CD1c-positive myeloid dendritic cell (primary cell): Measurements from ENCODE around the gene ARIH2.
"Not testable (repeated sequence)": the region's sequence is repeated elsewhere in the genome, so short reads cannot be mapped to it uniquely, and the experiment has no call there.

ENCODE experiments used
- DNase-seq: peaks from one replicate; pipeline ENCODE4 v3.0.0-alpha.2; 2016; ENCODE audit errors: extremely low spot score

Gene ARIH2

GRCh38 chr3:49001155-49001554 lies 82.5 kb downstream of the ARIH2 start:
- no peak for DNase-seq

DNA sequence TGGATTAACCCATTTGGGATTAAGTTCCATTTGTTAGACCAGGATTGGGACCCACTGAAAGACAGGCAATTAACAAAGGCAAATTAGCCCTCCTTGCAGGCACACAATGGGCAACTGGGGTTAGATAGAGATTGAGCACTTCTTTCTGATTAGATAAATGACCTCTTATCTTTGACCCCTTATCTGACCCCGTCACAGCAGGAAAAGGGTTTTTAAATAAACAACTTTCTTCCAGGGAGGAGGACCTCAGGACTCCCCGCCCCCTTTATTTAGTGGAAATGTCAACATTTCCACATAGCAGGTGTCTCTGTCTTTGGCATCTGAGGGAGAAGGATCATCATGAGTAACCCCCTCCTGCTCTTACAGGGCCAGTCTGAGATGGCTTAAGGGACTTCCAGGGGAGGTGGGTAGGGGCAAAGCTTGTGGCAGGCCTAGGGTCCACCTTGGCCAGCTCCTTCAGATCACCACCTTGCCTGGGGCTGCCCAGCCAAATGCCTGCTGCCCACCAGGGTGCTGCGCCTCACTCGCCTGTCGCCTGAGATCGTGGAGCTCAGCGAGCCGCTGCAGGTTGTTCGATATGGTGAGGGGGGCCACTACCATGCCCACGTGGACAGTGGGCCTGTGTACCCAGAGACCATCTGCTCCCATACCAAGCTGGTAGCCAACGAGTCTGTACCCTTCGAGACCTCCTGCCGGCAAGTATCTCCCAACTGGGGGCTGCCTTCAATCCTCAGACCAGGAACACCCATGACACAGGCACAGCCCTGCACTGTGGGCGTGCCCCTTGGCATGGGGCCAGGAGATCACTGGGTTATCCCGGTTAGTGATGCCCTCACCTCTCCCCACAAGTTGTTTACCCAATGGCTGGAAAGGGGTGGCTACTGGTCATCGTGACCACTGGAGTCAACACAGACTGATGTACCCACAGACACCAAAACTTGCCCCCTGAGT lies 86.0 kb downstream of the ARIH2 start:
- no peak for DNase-seq

DNA sequence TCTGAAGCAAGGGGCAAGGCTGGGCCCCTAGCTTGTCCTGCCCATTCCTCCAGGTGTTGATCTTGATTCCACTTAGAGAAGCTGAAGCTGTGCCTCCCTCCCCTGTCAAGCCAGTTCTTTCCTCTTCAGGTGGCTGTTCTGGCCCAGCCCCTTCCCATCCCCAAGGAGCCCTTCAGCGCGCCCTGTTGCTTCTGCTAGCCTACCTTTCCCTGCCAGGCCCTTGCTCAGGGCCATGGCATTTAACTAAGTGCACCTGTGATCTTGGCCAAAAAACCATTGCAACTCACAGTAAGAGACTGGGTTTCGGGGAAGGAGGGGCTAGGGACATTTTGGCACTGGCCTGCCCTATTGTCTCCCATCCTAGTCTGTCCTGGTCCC lies 86.7 kb downstream of the ARIH2 start:
- DNase-seq = no peak

GRCh38 chr3:49005998-49006397 lies 87.4 kb downstream of the ARIH2 start:
- no peak for DNase-seq

DNA sequence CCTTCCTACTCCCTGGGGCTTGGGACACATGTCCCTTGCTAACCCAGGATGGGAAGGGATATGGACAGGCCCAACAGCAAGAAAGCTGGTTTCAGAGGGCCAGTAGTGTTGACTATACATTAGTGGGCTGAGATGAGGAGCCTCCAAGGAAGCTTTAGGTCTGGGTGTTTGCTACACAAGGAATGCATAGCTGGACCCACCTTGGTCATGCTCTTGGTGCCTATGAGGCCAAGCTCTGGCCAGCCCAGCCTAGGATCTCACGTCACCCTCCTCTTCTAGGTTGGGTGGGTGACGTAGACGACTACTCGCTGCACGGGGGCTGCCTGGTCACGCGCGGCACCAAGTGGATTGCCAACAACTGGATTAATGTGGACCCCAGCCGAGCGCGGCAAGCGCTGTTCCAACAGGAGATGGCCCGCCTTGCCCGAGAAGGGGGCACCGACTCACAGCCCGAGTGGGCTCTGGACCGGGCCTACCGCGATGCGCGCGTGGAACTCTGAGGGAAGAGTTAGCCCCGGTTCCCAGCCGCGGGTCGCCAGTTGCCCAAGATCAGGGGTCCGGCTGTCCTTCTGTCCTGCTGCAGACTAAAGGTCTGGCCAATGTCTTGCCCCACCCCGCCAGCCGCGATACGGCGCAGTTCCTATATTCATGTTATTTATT lies 87.9 kb downstream of the ARIH2 start:
- DNase-seq = no peak

GRCh38 chr3:49007068-49007770 lies 88.6 kb downstream of the ARIH2 start, which contains the start of gene WDR6:
TSS of gene WDR6 (plus strand) at chr3:49007391. CDS start at chr3:49007432, 41 bp downstream.
- DNase-seq = peak; percentile 96

DNA sequence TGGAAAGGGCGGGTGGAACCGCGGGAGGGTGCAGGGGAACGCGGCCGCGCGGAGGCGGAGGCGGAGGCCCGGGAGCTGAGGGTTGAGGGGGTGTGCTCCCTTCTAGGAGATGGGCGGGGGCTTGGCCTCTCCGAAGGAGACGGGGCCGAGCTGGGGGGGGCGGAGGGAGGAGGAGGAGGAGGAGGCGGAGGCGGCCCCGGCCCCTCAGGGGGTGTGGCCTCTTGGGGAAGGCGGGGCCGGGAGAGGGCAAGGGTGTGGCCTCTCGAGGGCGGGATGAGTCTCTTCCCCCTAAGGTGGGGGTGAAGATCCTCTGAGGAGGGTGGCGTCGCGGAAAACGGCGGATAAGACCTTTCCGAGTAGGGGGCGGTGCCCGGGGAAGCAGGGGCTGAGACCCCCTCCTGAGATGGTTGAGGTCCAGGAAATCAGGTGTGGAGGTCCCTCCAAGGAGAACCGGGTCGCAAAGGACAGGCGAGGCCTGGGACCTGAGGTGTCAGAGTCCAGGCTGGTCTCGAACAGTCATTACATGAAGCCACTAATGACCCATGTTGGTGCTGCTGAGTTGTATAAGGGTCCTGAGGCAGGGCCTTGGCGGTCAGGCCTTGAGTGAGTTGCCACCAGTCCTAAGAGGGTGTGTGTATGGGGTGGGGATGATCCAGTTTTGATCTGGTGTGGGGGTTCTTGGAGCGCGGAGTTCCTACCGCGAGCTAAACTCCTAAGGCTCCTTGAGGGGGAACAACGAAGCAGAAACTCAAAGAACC lies 89.3 kb downstream of the ARIH2 start:
- DNase-seq = peak; percentile 76

- not testable (repeated sequence) for DNase-seq
Measured at GRCh38 chr3:49008627-49009026, 90.0 kb downstream of the ARIH2 start.

- DNase-seq = no peak
Measured at GRCh38 chr3:49009396-49009795, 90.8 kb downstream of the ARIH2 start.

- DNase-seq = no peak
Measured at GRCh38 chr3:49012441-49013017, 93.9 kb downstream of the ARIH2 start.

GRCh38 chr3:49013113-49013737 lies 94.6 kb downstream of the ARIH2 start:
- no peak for DNase-seq

DNA sequence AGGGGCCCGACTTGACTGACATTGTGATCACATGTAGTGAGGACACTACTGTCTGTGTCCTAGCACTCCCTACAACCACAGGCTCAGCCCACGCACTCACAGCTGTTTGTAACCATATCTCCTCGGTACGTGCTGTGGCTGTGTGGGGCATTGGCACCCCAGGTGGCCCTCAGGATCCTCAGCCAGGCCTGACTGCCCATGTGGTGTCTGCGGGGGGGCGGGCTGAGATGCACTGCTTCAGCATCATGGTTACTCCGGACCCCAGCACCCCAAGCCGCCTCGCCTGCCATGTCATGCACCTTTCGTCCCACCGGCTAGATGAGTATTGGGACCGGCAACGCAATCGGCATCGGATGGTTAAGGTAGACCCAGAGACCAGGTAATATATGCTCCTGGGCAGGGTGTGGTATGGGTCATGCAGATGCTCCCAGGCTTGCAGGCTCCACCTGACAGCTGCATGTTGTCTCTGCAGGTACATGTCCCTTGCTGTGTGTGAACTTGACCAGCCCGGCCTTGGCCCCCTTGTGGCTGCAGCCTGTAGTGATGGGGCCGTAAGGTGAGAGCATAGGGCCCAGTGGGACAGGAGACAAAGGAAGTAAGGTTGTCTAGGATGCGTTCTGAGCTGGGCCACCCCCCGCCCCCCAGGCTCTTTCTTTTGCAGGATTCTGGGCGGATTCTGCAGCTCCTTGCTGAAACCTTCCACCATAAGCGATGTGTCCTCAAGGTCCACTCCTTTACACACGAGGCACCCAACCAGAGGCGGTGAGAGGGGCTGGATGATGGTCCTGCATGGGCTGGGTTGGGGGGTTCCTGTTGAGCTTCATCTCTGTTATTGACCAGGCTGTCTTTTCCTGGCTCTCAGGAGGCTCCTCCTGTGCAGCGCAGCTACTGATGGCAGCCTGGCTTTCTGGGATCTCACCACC lies 95.4 kb downstream of the ARIH2 start:
- DNase-seq = peak; percentile 50

DNA sequence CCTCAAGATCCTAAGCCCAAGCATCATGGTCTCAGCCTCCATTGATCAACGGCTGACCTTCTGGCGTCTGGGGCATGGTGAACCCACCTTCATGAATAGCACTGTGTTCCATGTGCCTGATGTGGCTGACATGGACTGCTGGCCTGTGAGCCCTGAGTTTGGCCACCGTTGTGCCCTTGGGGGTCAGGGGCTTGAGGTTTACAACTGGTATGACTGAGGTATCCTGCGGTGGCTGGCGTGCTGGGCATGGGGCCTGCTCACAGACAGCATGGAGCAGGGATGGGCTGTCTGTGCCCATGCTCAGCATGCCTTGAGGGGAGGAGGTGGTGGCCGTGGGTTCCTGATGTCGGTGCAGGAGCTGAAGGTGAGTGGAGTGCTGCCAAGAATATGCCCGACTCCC lies 96.4 kb downstream of the ARIH2 start:
- no peak for DNase-seq

DNA sequence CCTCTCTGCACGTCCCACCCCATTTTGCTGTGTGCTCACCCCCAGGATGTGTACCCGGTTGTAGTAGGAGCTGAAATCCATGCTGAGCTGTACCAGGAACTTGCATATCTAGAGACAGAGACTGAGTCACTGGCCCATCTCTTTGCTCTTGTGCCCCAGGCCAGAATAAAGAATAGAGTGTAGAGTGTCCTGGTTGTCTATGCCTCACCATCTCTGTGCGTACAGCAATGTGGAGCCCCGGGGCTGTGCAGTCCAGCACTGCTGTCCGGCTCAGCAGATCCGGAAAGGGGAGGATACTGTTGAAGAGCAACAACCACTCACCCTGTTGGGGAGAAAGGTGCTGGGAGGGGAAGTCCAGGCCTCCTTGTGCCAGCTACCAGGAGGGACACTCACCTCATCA lies 97.1 kb downstream of the ARIH2 start:
- no peak for DNase-seq

DNA sequence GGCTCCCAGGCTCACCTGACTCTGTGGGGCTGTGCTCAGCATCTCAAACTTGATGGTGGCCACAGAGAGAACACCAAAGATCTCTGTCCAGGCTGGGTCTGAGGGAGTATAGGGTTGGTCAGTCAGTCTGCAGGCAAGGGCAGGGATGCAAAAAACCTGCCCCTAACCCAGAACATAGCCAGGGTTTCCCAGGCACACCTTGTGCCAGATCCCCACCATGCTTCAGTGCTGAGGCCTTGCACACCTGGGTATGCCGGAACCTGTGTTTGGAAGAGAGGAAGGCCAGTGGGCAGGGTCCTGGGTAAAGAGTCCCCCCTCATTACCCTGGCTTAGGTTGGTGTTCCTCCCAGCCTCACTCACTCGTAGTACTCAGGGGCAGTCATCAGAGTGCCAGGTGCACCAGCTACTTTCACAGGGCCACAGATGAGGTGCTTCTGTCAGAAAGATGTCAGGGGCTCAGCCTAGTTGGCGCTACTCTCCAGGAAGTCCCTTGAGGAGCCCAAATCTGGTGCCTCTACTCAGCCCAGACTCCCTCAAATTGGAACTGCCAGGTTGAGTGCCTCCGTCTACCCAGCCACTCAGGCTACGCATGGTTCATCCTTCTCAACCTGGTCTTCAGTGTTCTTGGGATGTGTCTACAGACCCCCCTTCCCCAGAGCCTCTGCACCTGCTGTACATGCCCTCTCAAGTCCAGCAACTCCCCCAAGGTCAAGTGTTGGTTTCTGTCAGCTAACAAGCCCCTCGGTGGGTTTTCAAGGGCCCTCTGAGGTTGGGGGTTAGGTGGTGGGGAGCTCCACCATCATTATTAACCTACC lies 98.0 kb downstream of the ARIH2 start:
- DNase-seq = no peak

GRCh38 chr3:49017229-49017970 lies 98.8 kb downstream of the ARIH2 start:
- peak; percentile 31 for DNase-seq

GRCh38 chr3:49017971-49018706 lies 99.5 kb downstream of the ARIH2 start, which contains the start of gene DALRD3:
TSS of gene DALRD3 (minus strand) at chr3:49018580. CDS start at chr3:49018564, 16 bp downstream.
- peak; percentile 72 for DNase-seq
